ENCODE data around the gene IFITM10.

GRCh38 chr11:1779034-1779805, 28.8 kb upstream of the IFITM10 start:
- TF ChIP-seq EZH2phosphoT487 (IDR thresholded peaks at IDR 0.05; ENCODE audit: borderline replicate concordance, low read depth) (no peak), CTCF (IDR thresholded peaks at IDR 0.05) (no peak), SIN3A (IDR thresholded peaks at IDR 0.05; ENCODE audit: borderline replicate concordance, low read depth, low read length) (no peak), EP300 (IDR thresholded peaks at IDR 0.05; ENCODE audit: borderline replicate concordance in 1 of 2, low read depth in 1 of 2, low read length in 1 of 2) (no peak), FOSL2 (IDR thresholded peaks at IDR 0.05; ENCODE audit: borderline replicate concordance, low read depth) (no peak), PBX3 (IDR thresholded peaks at IDR 0.05) (no peak), MAX (IDR thresholded peaks at IDR 0.05; ENCODE audit: low read depth) (no peak), TAF1 (IDR thresholded peaks at IDR 0.05; ENCODE audit: borderline replicate concordance, low read depth, low read length) (no peak)

Measured in SK-N-SH (cell line).